NCI-H226 (cell line): ENCODE results near the gene TIFAB.

Source experiments
- DNase-seq: peaks from one replicate; pipeline ENCODE4 v3.0.0-alpha.2; 2015

Gene TIFAB

DNA sequence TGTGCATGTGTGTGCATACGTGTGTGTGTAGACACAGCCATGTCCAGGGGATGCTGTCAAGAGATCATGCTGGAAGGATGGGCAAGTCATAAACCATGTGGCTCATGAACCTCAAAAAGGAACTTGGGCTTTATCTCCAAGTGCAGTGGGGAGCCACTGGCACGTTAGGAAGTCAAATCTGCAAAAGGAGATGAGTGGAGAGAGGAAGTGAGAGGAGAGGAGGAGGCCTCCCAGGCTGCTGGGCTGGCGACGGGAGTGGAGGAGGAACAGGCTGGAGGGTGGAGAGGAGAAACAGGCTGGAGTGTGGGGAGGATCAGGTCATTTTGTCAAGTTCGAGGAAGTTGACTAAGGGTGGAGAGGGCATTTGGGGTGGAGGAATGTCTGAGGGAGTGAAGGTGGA lies 29.2 kb upstream of the TIFAB start:
- DNase-seq: peak; percentile 29

DNA sequence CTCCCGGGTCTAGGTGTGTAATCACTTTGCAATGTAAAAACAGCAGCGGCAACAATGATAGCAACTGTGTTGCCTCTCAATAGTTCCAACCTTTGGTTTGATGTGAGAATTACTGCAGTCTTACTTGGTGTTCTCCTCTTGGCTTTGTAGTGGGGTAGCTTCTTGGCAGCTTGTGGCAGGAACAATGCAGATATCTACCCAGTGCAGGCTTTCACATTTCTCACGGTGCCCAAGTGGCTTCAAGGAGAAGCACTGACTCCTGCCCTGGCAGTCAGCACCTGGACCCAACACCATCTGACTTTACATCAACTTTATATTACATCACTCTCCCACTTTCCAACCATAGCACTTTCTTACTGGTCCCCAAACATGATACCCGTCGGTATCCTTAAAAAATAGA lies 28.4 kb upstream of the TIFAB start:
- no peak for DNase-seq

DNA sequence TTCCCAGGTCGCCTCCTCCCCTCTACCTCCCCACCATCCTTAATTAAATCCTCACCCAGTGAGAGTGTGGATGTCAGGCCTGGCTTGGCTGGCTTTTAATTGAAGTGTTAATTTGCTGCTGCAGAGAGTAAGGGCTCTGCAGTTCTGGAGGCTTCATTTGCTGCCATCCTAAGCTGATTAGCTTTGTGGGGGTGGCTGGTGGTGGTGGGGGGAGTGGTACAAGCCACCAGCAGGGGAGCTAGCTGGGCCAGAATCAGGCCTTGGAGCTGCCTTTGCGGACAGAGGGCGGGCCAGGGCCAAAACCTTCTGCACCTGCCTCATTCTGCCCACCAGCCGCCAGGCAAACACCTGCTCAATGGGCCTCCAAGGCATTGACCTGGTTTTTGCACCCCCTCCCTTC lies 26.8 kb upstream of the TIFAB start:
- no peak for DNase-seq

DNA sequence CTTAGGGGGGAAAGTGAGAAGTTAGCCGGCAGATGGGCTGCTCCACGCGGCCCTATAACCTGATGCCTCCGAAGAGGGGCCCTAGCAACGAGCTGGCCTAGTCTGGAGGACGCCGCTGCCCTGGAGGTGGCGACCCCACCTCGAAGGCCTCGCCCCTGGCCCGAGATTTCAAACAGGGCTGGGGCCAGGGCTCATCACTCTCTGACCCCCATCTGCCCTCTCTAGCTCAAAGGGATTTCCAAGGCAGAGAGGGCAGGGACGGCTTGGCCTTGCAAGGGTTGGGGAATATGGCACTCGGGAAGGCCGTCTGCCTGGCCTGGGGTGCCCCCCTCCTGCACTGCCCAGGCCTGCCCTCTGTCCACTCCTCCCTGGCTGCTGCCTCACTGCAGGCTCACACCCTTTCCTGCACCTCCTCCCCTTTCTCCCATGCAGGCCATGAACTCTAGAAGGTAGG lies 25.5 kb upstream of the TIFAB start:
- DNase-seq: no peak

DNA sequence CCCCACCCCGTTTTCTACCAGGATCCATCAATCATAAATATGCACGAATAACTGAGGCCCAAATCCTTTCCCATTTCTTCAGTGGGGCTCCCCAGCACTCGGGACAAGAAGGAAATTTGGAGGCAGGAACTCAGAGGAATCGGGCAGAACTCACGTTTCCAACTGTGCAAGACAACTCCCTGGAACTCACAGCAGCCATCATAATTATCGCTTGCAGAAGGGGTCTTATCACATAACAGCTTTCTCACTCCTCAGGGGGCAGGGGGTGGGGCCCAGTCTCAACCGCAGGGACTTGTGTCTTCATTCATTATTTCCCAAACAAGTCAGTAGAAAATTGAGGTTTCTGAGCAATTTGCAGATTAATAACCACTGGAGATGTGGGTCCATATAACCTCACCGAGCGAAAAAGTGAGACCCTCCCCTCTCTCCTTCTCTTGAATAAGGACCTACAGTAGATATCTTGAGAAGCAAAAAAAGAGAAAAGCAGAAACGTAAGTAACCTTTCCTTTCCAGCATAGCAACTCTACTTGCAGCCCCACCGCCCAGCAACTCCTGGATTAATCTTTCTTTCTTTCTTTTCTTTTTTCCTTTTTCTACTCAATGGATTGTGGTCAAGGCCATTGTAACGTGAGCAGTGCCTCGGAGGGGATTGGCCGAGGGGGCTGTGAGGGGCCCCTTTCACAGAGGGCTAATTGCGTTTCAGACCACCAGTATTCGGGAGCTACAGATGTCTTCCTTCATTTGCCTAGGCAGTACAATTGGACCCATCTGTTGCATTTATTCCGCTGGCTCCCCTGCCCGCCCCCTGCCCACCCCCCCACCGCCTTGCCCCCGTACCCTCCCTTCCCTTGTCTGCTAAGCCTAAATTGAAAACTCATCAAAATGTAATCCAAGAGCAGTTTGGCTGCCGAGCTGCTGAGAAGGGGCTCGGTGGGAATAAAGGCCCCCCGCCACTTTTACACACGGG lies 24.7 kb upstream of the TIFAB start:
- DNase-seq: no peak

DNA sequence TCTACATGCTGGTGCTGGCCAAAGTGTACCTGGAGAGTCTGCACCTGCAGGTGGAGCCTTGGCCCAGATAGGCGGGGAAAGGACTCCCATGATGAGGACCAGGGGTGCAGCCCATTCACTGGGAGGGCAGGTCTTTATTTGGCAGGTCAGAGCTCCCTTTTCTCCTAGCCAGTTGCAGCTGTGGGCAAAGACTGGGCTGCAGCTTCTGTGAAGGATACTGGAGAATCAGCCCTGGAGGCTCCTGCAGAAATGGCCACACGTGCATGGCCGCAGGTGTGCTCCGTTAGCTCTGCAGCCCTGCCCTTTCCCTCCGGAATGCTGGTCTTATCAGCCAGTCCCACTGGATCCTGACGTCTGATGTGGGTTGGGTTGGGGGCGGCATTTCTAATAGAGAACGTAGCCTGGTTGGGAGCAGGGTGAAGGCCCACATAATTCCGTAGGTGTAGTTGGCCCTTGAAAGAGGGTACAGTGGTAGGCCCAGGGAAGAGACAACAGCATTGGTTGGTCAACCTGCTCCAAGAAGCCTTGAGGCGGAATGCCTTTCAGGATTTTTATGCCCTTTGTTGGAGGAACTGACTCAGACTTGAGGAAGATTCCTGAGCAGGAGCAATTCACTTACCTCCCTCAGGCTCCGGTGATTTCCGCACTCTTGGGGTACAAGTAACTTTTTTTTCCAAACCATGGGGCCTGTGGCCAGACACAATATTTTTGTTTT lies 22.0 kb upstream of the TIFAB start:
- DNase-seq: no peak

DNA sequence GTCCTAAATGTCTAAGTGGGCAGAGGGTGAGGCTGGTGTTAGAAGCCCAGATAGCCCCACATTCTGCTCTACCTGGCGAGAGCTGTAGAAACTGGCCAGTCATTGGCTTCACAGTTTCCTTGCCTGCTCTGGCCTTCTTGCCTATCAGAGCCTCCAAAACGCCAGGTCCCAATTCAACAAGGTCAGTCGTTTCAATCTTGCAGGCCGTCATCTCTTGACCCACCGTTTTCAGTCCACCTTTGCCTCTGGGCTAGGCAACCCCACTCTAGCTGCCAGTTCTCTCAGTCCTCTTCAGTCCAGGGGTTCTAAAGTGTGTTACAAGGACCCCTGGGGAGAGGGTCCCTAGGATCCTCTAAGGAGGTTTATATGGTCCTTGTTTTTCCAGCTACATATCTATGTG lies 20.0 kb upstream of the TIFAB start:
- DNase-seq: no peak

DNA sequence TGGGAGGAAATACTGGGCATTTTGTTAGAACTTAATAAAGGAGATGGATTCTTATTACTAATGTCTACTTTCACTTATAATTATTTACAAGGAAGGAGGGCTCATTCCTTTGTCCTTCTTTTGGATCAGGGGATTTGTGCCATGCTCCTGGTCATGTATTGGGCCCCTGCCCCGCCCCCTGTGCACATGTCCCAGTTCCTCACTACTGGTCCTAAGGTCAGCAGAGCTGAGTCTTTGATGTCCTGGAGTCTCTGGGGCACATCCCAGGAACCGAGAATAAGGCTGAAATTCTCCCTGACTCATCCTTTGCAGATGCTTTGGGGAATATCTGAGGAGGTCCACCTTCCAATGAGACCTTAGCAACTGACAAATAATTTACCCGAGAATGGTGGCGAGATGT lies 19.6 kb upstream of the TIFAB start:
- no peak for DNase-seq

DNA sequence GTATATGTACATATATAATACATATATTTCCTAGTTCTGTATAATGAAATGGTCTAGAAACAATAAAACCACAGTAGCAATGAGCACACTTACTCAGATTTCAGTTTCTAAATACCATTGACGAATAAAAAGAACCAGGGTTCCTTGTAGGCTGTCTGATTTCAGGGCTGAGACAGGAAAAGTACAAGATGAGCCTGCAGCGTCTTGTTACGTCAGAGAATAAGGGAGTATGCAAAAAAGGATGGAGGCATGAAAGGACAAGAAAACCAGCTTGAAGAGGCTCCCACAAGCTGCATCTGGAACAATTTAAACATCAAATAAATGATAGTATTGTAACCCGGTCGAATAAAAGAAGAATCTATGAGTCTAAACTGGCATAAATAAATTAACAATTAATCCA lies 17.8 kb upstream of the TIFAB start:
- no peak for DNase-seq

DNA sequence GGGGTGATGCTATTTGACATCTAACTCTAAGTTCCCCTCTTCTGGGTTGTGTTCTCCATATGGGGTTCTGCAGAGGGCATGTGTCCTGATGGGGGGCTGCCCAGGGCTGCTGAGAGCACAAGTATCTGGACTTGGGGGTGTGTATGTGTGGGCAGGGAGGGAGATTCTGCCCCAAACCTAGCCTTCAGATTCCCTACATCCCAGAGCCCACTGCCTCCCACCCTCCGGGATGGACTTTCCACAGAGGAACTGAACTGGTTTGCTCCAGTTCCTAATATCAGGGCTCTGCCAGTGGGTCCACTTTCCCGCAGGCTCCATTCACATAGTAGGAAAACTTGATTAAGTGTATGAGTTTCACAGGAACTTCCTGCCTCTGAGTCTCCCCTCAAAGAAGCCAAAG lies 16.4 kb upstream of the TIFAB start:
- no peak for DNase-seq

DNA sequence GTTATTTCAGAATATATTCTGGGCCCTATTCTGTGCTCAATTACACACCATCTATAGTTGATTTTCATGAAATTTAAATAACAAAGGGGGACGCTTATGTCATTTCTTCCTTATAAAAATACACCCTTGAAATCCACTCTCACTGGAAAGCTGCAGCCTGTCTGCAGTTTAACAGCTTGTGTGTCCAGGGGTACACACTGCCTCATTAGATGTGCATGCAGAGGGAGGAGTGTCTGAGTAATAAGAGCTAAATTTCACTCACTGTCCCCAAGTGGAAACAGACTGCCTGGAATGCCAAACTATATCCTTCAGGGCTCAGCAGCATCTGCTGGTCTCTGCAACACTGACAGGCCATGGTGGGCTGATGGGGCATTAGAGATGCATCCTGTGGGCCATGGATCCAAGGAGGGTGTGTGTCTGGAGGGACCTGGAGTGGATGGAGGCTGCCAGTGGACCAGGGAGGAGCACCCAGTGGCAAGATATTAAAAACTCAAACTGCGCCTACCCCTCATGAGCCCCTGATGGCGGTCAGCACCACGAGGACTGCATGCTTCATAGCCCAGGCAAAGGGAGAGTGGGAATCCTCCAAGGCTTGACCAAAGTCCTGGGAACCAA lies 15.8 kb upstream of the TIFAB start:
- no peak for DNase-seq

DNA sequence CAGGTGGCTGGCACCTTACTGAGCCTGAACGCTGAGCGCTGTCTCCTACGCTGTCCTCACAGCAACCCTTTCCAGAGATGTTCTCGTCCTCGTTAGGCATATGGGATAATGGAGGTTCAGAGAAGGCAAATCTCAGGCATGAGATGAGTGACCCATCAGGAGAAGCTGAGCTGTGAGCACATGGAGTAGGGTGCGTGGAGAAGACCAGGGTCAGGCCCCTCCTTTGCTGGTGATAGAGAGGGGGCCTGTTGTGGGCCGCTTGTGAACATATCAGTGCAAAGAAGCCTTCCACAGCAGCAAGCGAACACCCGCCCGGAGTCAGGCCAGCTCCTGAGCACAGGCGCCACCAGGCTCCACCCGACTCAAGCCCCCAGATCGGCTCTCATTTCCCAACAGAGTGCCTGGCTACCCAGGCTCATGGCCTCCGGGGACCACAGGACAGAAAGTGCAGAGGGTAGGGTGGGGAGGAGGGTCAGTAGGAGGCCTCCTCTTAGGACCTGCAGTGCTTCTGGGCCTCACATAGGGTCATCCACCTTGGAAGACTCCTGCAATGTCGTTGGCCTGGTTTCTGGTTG lies 15.0 kb upstream of the TIFAB start:
- DNase-seq: no peak

DNA sequence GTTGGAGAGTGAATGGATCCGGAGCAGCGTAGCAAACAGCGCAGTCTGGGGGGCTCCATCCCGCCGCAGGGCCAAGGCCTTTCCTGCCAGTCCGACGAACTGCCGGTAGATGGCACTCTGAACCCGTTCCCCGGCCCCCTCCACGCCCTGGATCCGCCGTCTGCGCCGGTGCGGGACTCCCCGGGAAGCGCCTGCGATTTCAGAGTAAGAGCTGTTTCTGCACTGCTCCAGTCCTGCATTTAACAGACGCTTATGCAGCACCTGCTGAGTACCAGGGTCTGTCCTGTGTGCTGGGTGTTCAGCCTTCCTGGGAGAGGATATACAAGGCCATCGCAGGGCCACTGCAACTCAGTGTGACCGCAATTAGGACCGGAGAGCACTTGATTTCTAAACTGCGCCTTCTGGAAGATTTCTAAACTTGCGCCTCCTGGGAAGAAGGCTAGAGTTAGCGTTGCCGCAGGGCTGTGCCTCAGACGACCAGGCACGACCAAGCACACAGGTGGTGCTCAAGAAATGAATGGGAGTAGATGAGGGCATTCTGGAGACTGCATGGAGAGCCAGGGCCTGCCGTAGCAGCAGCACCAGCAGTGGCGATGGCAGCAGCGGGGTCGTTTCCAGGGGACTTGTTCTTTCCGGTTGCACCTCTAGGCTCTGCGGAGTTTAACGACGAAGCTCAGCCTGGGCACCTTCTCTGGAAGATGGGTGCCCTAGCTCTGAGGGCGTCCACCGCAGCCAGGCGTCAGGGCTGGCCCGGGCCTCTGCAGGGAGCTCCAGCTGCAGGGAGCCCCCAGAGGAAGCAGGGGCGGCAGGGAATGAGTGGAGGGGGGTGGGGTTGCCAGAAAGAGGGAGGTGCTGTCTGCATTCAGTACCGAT lies 14.3 kb upstream of the TIFAB start:
- DNase-seq: peak; percentile 36

DNA sequence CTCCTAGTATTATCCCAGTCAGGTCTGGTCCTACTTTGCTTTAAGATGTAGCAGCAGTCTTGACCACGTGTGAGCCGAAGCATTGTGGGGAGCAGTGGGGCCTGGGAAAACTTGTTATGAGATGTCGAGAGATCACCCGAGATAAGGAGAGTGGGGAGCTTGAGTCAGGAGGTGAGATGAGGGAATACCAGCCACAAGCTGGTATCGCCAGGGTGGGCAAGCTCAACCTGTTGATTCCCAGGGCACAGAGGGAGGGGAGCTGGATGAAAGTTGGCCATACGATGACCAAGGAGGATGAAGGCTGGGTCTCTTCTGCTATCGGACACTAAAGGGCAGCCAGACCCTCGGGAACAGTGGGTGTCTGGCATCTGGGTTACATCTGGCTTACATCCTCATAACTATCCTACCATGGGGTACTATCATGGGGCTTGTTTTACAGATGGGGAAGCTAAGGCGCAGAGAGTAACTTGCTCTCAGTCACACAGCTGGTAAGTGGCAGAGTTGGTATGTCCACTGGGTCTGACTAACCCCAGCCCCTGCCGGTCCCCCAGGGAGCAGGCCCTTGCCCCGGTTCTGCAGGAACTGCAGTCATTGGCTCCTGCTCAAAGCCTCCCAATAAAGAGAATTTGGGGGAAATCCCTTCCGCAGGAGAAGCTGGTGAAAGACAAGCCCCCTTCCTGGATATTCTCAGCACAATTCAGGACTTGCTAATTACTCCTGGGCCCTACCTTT lies 13.4 kb upstream of the TIFAB start:
- no peak for DNase-seq

DNA sequence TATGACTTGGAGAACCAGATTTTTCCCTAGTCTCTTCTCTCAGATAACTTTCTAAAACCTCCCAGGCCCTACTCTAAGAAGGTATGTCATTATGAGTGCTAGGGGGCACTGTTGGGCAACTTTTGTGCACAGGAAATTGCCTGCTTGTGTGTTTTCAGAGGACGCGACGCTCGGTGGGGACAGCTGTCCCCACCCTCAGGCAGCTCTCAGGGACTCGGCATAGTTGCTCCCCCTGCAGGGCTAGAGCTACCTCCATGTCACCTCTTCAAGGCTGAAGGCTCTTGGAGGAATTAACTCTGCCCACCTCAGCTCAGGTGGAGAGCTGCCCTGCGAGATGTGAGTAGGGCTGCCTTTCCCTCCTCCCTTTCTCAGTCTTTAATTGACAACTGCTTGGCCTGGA lies 10.2 kb upstream of the TIFAB start:
- no peak for DNase-seq

DNA sequence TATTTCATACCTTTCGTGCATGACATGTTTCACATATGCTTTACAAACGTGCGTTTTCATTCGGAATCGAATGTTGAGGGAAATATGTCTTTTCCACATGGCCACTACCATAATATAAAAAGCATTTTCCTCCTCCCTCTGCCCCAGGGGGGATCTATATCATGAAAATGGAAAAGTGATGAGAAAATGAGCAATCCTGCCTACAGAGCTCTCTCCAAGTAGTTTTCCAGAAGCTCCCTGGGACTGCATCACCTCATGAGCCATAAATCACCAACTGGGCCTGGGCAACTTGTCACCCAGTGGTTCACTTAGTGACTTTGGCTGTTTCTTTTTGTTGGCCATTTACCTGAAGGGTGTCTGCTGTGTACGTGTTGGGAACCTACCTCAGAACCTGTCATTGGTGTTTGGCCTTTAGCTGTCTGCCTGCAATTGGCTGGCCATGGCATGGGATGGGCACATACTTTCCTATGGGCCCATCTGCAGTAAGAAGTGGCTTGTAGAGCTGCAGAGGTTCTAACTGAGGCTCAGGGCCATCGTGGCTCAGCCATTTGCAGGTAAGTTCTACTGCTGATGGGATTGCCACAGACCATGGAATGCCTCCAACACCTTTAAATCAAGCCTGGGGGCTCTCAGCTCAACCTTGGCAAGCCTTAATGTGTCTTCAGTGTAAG lies 9.5 kb upstream of the TIFAB start:
- no peak for DNase-seq

DNA sequence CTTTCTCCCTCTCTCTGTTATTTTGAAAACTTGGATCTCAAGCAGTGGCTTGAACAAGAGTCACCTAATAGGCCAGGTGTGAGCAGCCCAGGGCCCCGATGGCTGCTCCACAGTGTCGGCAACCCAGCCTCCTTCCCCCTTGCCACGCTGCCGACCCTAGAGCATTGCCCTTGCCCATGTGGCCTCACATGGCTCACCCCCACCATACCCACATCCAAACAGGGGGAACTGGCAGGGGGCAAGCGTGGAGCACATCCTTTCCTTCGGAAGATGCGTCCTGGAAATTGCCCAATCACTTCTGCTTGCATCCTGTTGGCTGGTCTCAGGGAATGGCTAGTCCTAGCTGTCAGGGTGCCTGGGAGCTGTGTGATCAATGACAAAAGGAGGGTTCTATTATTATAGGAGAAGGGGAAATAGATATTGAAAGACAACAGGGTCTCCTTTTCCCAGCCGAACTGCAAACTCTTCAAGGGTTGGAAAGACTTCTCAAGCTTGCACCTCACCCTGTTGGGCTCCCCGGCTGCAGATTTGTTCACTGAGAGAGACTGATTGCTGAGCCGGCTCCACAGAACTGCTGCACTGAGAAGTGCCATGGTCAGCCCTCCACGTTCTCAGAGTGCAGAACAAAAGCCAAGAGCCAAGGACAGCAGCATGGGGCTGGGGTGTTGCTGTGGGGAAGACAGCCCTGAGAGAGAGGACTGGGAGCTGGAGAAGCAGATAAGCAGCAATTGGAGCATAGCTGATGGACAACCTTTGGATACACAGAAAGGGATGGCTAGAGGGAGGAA lies 8.3 kb upstream of the TIFAB start:
- no peak for DNase-seq

DNA sequence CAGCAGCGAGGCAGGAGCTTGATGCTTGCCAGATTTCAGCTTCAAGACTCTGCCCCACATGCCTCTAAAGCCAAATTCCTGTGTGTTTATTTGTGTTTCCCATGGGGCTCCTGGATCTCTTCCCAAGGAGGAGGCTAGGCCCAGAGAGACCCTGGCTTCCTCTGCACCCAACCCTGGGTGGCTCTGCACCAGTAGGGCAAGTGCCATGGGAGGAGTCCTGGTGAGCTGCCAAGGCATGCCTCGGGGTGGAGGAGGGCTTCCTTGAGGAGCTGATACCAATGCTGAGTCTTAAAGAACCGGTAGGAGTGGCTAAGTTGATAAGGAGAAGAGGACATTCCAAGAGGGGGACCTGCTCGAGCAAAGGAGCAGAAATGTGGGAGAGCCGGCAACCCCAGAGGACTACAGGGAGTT lies 6.8 kb upstream of the TIFAB start:
- peak; percentile 98 for DNase-seq

DNA sequence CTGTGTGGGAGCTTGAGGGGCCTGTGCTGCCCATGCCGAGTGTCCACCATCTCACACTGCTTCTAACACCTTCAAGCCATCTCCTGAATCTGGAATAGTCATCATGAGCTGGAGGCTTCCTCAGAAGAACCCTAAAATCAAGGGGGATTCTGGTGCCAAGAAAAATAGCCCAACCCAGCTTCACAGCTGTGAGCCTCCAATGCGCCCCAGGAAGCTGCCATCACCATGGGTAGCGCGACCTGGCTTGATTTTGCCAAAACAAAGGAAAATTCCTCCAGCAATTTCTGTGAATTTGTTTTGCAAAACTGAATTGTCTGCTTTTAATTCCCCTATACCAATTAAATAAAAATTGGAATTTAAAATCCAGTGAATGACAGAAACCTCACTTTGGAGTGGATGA lies 6.2 kb upstream of the TIFAB start:
- no peak for DNase-seq

DNA sequence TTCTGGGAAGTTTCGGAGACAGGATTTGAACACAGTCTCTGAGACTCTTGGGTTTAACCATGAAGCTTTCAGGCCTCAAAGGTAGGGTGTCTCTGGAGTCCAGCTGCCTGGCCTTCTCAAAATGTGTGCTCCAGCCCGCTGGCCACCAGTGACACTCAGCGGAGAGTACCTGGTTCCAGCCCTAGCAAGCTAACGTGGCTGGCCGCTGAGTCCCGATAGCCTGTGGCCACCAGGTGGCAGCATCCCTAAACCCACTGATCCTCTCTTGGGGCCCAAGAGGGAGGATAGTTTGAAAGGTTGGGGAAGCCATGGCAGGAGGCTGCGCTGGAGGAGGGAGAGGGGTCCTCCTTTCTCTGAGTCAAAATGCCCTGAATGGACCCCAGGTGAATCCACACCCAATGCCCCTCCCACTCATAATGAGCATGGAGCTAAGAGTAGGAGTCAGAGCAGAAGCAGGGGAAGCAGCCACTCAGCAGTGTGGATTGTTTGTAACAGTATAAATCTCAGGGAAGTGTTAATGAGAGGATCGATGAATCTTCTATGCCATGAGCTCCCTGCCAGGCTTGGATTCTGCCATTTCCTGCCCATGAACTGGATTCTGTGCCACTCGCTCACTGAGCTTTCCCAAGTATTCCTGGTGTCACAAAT lies 5.4 kb upstream of the TIFAB start:
- DNase-seq: no peak
